ENCODE measurements around the gene CER1.

DNA sequence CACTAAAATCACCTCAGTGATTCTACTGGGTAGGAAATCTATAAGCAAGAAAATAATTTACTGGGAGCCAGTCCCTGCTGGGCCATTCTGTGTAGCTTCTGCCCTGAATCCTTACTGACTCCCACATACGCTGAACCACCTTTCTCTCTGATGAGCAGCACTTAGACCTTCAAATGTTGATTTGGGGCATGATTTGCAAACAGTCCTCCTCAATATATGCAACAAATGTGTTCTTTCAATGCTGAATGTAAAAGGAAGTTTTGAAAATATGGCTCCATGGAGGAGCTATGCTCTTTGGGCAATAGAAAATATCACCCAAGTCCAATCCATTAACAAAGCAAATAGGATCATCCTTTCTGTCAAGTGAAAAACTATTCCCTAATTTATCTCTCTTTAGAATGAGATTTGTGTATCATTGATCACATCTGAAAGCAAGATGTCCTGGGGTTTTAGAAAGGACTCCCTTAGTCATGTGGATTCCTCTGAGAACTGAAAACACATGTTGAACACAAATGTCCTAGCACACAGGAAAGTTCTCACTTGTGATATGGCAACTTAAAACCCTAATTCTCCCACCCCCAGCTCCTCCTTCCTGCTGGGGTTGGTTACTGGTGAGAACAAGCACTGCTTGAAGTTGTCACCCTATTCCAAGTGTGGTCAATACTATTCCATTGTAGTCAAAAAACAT is 8.9 kb upstream of the CER1 start:
- TF ChIP-seq, protein P1, sequence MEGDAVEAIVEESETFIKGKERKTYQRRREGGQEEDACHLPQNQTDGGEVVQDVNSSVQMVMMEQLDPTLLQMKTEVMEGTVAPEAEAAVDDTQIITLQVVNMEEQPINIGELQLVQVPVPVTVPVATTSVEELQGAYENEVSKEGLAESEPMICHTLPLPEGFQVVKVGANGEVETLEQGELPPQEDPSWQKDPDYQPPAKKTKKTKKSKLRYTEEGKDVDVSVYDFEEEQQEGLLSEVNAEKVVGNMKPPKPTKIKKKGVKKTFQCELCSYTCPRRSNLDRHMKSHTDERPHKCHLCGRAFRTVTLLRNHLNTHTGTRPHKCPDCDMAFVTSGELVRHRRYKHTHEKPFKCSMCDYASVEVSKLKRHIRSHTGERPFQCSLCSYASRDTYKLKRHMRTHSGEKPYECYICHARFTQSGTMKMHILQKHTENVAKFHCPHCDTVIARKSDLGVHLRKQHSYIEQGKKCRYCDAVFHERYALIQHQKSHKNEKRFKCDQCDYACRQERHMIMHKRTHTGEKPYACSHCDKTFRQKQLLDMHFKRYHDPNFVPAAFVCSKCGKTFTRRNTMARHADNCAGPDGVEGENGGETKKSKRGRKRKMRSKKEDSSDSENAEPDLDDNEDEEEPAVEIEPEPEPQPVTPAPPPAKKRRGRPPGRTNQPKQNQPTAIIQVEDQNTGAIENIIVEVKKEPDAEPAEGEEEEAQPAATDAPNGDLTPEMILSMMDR (IDR thresholded peaks at IDR 0.05), result no peak
- no peak for TF ChIP-seq EP300 (IDR thresholded peaks at IDR 0.05)
- TF ChIP-seq POLR2A (IDR thresholded peaks at IDR 0.05), result no peak

Measured in tibial nerve (tissue), 4 donors.